IgD-negative memory B cell (primary cell): ENCODE measurements around the gene ADGRB2. TPM values are rescaled to one million over a fixed set of nuclear protein-coding genes. Genes with fewer than 3 reads are reported as not detected.

ENCODE experiments used
- H3K27ac Mint-ChIP-seq, 3 donors: one replicate each; pipeline ENCODE4 v1.8.0; 2020 to 2022; ENCODE audit warnings: mild to moderate bottlenecking in 3 of 3, mixed read lengths in 3 of 3, moderate library complexity in 1 of 3
- H3K27me3 Mint-ChIP-seq: one replicate; pipeline ENCODE4 v1.8.0; 2021; ENCODE audit warnings: mixed read lengths
- H3K36me3 Mint-ChIP-seq: one replicate; pipeline ENCODE4 v1.8.0; 2020; ENCODE audit warnings: mild to moderate bottlenecking, mixed read lengths
- H3K4me1 Mint-ChIP-seq, 3 donors: one replicate each; pipeline ENCODE4 v1.8.0; 2020 to 2022; ENCODE audit warnings: mixed read lengths in 3 of 3, mild to moderate bottlenecking in 1 of 3
- H3K4me3 Mint-ChIP-seq, 4 donors: one replicate each; pipeline ENCODE4 v1.8.0; 2020 to 2022; ENCODE audit warnings: mild to moderate bottlenecking in 4 of 4, mixed read lengths in 4 of 4, moderate library complexity in 3 of 4
- H3K9me3 Mint-ChIP-seq, 3 donors: one replicate each; pipeline ENCODE4 v1.8.0; 2020 to 2021; ENCODE audit warnings: mixed read lengths in 3 of 3, mild to moderate bottlenecking in 1 of 3
- polyA plus RNA-seq: library from polyadenylated mRNA; unstranded; fragments of 300-500 nt; fragmentation: Illumina TruSeq; gene quantifications from one replicate; pipeline ENCODE4 v1.2.3, GENCODE V29; 2021

Gene ADGRB2
- polyA plus RNA-seq, 1 donor from 2014 or later: 0.97 TPM

DNA sequence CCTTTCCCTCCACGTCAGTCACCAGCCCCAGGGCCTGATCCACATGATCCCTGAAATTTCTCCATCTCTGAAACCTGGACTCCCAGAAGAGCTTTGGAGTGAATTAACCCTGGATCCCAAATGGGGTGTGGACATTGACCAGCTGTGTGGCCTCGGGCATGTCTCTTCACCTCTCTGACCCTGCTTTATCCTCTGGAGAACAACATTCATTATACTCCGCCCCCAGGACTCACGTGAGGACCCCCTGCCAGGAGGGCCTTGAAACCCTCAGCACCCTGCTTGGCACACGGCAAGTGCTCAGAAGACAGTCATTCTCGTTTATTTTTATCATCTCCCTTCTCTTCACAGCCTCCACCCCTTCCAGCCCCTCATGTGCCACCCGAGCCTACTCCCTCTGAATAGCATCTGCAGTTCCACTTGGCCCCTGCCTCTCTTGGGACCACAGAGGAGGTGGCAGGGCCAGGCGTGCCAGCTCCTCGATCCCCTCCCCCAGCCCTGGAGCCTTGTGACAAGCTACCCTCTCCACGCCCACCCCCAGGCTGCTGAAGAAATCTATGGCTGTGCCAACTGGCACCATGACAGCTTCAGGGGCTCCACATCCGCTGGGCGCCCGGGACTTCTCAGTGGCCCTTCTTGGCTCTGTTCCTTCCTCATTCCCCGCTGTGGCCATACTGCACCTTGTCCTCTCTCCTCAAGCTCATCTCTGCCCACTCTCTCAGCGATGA lies 18.0 kb downstream of the ADGRB2 start:
- Mint-ChIP-seq H3K27me3 (peaks cover 4% of the 10 kb centered on the region), H3K9me3 (no peaks in the 10 kb centered on the region), H3K4me1 (peaks cover 32 to 46% (median 36%) of the 10 kb centered on the region in 3 donors), H3K27ac (peak overlapping the region; percentile 36 to 81 (median 76)), H3K36me3 (no peaks in the 10 kb centered on the region), H3K4me3 (peak overlapping the region in 2 of 4 donors; percentile 57 to 93)

- Mint-ChIP-seq H3K9me3 (no peaks in the 10 kb centered on the region), H3K4me1 (peaks cover 25 to 41% (median 29%) of the 10 kb centered on the region in 3 donors), H3K27ac (peak overlapping the region; percentile 76 to 95 (median 81)), H3K36me3 (no peaks in the 10 kb centered on the region), H3K4me3 (peak overlapping the region in 3 of 4 donors; percentile 31 to 95 (median 93)), H3K27me3 (peaks cover 4% of the 10 kb centered on the region)
These were observed 18.8 kb downstream of the ADGRB2 start for GRCh38 chr1:31745096-31745945.

DNA sequence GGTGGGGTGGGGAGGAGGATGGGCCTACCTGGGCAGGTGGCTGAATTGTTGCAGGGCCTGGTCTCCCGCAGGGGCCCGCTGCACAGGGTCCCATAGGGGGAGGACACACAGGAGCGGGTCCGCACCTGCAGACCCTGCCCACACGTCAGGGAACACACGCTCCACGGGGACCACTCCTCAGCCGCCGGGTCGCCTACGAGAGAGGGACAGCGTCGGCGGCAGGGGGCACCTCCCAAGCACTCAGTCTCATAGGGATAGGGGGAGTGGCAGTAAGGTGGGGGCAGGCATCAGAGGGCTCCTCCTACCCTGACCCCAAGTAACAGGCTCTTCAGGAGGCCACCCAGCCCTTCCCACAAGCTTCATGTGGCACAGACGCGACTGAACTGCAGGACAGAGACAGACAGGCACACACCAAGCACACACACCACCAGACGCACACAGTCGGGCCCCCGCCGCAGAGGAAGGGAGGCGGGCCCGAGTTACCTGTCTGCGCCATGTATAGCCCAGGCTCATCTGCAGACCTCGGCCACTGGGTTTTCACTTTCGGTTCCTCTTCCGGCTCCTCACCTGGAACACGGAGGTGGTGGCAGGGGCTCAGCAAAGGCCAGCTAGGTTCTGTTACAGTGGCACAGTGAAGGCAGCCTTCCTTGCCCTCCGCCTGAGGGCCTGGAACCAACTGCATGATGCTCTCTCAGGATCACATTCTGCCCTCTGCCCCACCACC lies 19.8 kb downstream of the ADGRB2 start:
- peaks cover 2% of the 10 kb centered on the region for H3K27me3 Mint-ChIP-seq
- H3K4me1 Mint-ChIP-seq: peaks cover 31 to 49% (median 32%) of the 10 kb centered on the region in 3 donors
- no peaks in the 10 kb centered on the region for H3K36me3 Mint-ChIP-seq
- no peaks in the 10 kb centered on the region for H3K9me3 Mint-ChIP-seq
- peak overlapping the region; percentile 31 to 95 (median 84) for H3K4me3 Mint-ChIP-seq
- peak overlapping the region; percentile 76 to 95 (median 81) for H3K27ac Mint-ChIP-seq

- H3K36me3 Mint-ChIP-seq: no peaks in the 10 kb centered on the region
- H3K4me1 Mint-ChIP-seq: peaks cover 34 to 50% (median 35%) of the 10 kb centered on the region in 3 donors
- no peak overlapping the region for H3K4me3 Mint-ChIP-seq
- H3K27ac Mint-ChIP-seq: peak overlapping the region in 1 of 3 donors; percentile 16
- no peaks in the 10 kb centered on the region for H3K9me3 Mint-ChIP-seq
- H3K27me3 Mint-ChIP-seq: peaks cover 2% of the 10 kb centered on the region
These were observed 21.5 kb downstream of the ADGRB2 start for GRCh38 chr1:31742462-31743212.

GRCh38 chr1:31739346-31739745 lies 24.8 kb downstream of the ADGRB2 start:
- no peaks in the 10 kb centered on the region for H3K9me3 Mint-ChIP-seq

GRCh38 chr1:31736675-31737074 lies 27.5 kb downstream of the ADGRB2 start:
- Mint-ChIP-seq H3K27me3 (no peaks in the 10 kb centered on the region), H3K4me1 (peaks cover 10 to 17% (median 15%) of the 10 kb centered on the region in 3 donors), H3K9me3 (no peaks in the 10 kb centered on the region), H3K36me3 (peaks cover 2% of the 10 kb centered on the region), H3K4me3 (peak overlapping the region in 1 of 4 donors; percentile 66), H3K27ac (no peak overlapping the region)

More at GRCh38 chr1:31739346-31739745, 24.8 kb downstream of the ADGRB2 start:
- peaks cover 13 to 26% (median 23%) of the 10 kb centered on the region in 3 donors for H3K4me1 Mint-ChIP-seq
- H3K36me3 Mint-ChIP-seq: peaks cover 2% of the 10 kb centered on the region
- H3K4me3 Mint-ChIP-seq: peak overlapping the region in 3 of 4 donors; percentile 1 to 68 (median 58)
- H3K27ac Mint-ChIP-seq: peak overlapping the region; percentile 70 to 86 (median 81)
- peaks cover 1% of the 10 kb centered on the region for H3K27me3 Mint-ChIP-seq

- Mint-ChIP-seq H3K4me3 (no peak overlapping the region), H3K9me3 (no peaks in the 10 kb centered on the region), H3K27me3 (no peaks in the 10 kb centered on the region), H3K27ac (no peak overlapping the region), H3K4me1 (peaks cover 10 to 17% (median 15%) of the 10 kb centered on the region in 3 donors), H3K36me3 (peaks cover 2% of the 10 kb centered on the region)
These were observed 28.6 kb downstream of the ADGRB2 start for GRCh38 chr1:31735571-31735970.

DNA sequence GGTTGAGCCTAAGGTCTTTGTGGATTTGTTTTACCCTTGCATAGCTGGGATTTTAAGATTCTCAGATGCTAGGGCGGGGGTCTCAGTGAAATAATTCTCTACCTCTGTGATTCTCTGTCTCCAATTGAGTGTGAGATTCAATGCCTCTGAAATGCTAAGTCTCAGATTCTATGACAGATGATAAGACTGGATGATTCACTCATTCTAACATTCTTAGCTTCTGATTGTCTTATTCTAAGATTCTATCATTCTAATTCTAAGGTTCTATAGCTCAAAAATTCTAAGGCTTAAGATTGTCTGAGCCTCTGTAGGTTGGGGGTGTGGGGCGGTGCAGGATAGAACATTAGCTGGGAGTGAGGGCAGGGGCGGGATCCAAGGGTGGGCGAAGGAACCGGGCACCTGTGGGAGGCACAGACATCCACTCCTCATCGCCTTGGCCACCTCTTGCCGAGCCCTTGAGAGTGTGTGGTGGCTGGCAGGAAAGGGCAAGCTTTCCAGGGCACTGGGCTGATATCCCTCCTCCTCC lies 29.5 kb downstream of the ADGRB2 start:
- Mint-ChIP-seq H3K27me3 (no peaks in the 10 kb centered on the region), H3K4me1 (peaks cover 7 to 14% (median 8%) of the 10 kb centered on the region in 3 donors), H3K4me3 (no peak overlapping the region), H3K36me3 (peaks cover 2% of the 10 kb centered on the region), H3K27ac (no peak overlapping the region), H3K9me3 (no peaks in the 10 kb centered on the region)

GRCh38 chr1:31733389-31734219 lies 30.5 kb downstream of the ADGRB2 start:
- Mint-ChIP-seq H3K27ac (peak overlapping the region in 1 of 3 donors; percentile 62), H3K9me3 (no peaks in the 10 kb centered on the region), H3K27me3 (no peaks in the 10 kb centered on the region), H3K4me3 (no peak overlapping the region), H3K36me3 (peaks cover 2% of the 10 kb centered on the region), H3K4me1 (peaks cover 0 to 9% (median 4%) of the 10 kb centered on the region in 3 donors)

DNA sequence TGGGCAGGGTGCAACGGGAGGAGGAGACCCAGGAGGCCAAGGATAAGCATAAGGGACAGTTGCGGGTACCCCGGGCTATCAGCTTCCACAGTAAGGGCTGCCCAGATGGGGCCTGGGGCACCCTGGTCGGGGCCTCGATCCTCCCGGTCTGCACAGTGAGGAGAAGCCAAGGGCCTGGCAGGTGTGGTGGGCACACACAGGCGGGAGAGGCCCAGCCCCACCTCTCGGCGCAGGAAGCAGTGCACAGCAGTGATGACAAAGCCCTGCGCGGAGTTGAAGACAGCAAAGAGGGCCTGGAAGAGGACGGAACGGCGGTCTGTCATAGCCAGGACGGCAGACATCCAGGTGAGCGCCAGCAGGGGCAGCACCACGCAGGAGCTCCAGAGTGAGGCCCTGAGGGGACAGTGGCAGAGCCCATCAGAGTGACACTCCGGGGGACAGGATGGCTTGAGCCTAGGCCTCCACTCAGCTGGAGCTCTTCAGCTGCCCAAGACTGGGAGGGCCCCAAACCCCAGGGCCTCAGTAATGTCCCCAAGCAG lies 31.3 kb downstream of the ADGRB2 start:
- Mint-ChIP-seq H3K4me1 (peaks cover 0 to 9% (median 4%) of the 10 kb centered on the region in 3 donors), H3K27ac (peak overlapping the region in 1 of 3 donors; percentile 62), H3K36me3 (peaks cover 2% of the 10 kb centered on the region)

GRCh38 chr1:31732343-31732742 lies 31.8 kb downstream of the ADGRB2 start:
- no peaks in the 10 kb centered on the region for H3K9me3 Mint-ChIP-seq
- H3K27me3 Mint-ChIP-seq: no peaks in the 10 kb centered on the region
- no peak overlapping the region for H3K4me3 Mint-ChIP-seq
- peaks cover 2% of the 10 kb centered on the region for H3K36me3 Mint-ChIP-seq
- no peak overlapping the region for H3K27ac Mint-ChIP-seq
- peaks cover 0 to 8% (median 4%) of the 10 kb centered on the region in 3 donors for H3K4me1 Mint-ChIP-seq

More for the DNA sequence above, 31.3 kb downstream of the ADGRB2 start:
- H3K9me3 Mint-ChIP-seq: no peaks in the 10 kb centered on the region
- H3K27me3 Mint-ChIP-seq: no peaks in the 10 kb centered on the region
- no peak overlapping the region for H3K4me3 Mint-ChIP-seq

- Mint-ChIP-seq H3K9me3 (no peaks in the 10 kb centered on the region), H3K27me3 (no peaks in the 10 kb centered on the region), H3K4me1 (peaks cover 0 to 2% (median 0%) of the 10 kb centered on the region in 3 donors), H3K27ac (no peak overlapping the region), H3K4me3 (no peak overlapping the region), H3K36me3 (peaks cover 2% of the 10 kb centered on the region)
These were observed 33.0 kb downstream of the ADGRB2 start for GRCh38 chr1:31731049-31731565.
